PC-9 (cell line): Measurements from ENCODE around the gene TMEM45B. TPM values are rescaled to one million over a fixed set of nuclear protein-coding genes. Genes with fewer than 3 reads are reported as not detected.

Experiments
- BruUV-seq: library from RNA; stranded (reverse); fragments of 400-500 nt; replicated peaks from 2 replicates; lab custom pipeline; 2021; lab: Mats Ljungman, UMichigan
- CTCF ChIA-PET: fragments of 300-600 bp; sonication (Branson Sonifier 250); formaldehyde crosslinking; loops from one replicate; lab custom pipeline; 2022; ENCODE audit warnings: antibody characterized with exemption; lab: Charles Lee
- POLR2A ChIA-PET: fragments of 300-600 bp; sonication (Branson Sonifier 250); formaldehyde crosslinking; loops from one replicate; lab custom pipeline; 2022; ENCODE audit warnings: antibody characterized with exemption; ENCODE audit not compliant: unreplicated experiment; lab: Charles Lee
- DNase-seq, 2 experiments: peaks; one replicate each; pipeline versions ENCODE4 v3.0.0 to v3.0.0-alpha.2; 2015 to 2022; ENCODE audit warnings: mixed read lengths in 1 of 2
- H2AFZ ChIP-seq: fragments of 200-600 bp; sonication (generic); 2 replicates; pipeline ENCODE4 v1.8.1; 2017; ENCODE audit warnings: antibody characterized with exemption
- H3F3A ChIP-seq: fragments of 200-600 bp; sonication (generic); 2 replicates; pipeline ENCODE4 v1.8.1; 2017; ENCODE audit warnings: antibody characterized with exemption, mild to moderate bottlenecking, low read depth; ENCODE audit not compliant: insufficient read depth
- H3K27ac ChIP-seq: fragments of 200-600 bp; sonication (generic); 2 replicates; pipeline ENCODE4 v1.6.1; 2016; ENCODE audit warnings: mixed run types
- H3K27me3 ChIP-seq: fragments of 200-600 bp; sonication (generic); 2 replicates; pipeline ENCODE4 v1.6.1; 2016; ENCODE audit warnings: low read depth, mixed run types; ENCODE audit not compliant: insufficient read depth
- H3K36me3 ChIP-seq: fragments of 200-600 bp; sonication (generic); 2 replicates; pipeline ENCODE4 v1.6.1; 2016; ENCODE audit warnings: low read depth, mixed run types
- H3K4me1 ChIP-seq: fragments of 200-600 bp; sonication (generic); replicated peaks from 2 replicates; pipeline ENCODE4 v1.6.1; 2016; ENCODE audit warnings: mixed run types; ENCODE audit not compliant: insufficient read depth
- H3K4me2 ChIP-seq: fragments of 200-600 bp; sonication (generic); 2 replicates; pipeline ENCODE4 v1.6.1; 2017; ENCODE audit warnings: mixed run types
- H3K4me3 ChIP-seq: fragments of 200-600 bp; sonication (generic); 2 replicates; pipeline ENCODE4 v1.6.1; 2016; ENCODE audit warnings: mixed run types
- H3K79me2 ChIP-seq: fragments of 200-600 bp; sonication (generic); 2 replicates; pipeline ENCODE4 v1.6.1; 2017; ENCODE audit warnings: low read depth, mixed run types
- H3K9me2 ChIP-seq: fragments of 200-600 bp; sonication (generic); 2 replicates; pipeline ENCODE4 v1.8.1; 2017; ENCODE audit warnings: mild to moderate bottlenecking; ENCODE audit not compliant: insufficient read depth
- H3K9me3 ChIP-seq: fragments of 200-600 bp; sonication (generic); 2 replicates; pipeline ENCODE4 v1.8.1; 2016; ENCODE audit warnings: low read depth; ENCODE audit not compliant: insufficient read depth
- H4K20me1 ChIP-seq: fragments of 200-600 bp; sonication (generic); 2 replicates; pipeline ENCODE4 v1.8.1; 2017; ENCODE audit not compliant: insufficient read depth
- EZH2 ChIP-seq: fragments of 200-600 bp; sonication (generic); IDR thresholded peaks from 2 replicates; pipeline ENCODE4 v1.8.0; 2017; ENCODE audit warnings: antibody characterized with exemption, low read depth
- intact Hi-C: fragments of 100-400 bp; cut with micrococcal nuclease; formaldehyde crosslinking; loops from one replicate; pipeline ENCODE4 v1.10.0; 2022; ENCODE audit not compliant: unreplicated experiment
- total RNA-seq: library from RNA; stranded (reverse); gene quantifications from 2 replicates; pipeline ENCODE4 v1.2.3, GENCODE V29; 2021
- TF ChIP-seq, protein P1 (sequence below): fragments of 200-600 bp; sonication (generic); conservative IDR thresholded peaks from 2 replicates; pipeline ENCODE4 v1.6.1; 2017; ENCODE audit warnings: mixed run types, antibody characterized with exemption, mild to moderate bottlenecking, moderate library complexity

Gene TMEM45B
- total RNA-seq, 1 experiment from 2014 or later = 13.3 TPM

DNA sequence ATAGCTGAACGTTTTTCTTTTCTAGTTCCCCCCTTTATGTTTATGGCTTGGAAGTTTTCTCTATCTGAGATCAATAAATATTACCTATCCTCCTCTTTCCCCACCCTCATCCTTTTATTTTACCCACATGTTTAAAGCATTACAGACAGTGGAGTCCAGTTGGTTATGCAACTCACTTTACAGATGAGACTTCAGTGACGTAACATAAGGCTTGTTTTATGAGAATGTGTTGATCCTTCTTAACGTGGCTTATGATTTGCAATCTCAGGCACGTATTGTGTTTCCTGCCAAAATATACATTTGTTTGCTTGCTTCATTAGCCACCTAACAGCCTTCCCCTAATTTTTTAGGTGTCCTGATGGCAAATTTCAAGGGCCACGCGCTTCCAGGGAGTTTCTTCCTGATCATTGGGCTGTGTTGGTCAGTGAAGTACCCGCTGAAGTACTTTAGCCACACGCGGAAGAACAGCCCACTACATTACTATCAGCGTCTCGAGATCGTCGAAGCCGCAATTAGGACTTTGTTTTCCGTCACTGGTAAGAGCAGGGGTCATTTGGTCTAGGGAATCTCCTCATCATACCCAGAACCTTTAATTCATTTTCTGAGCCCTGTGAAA, 36.6 kb downstream of the TMEM45B start:
- TF ChIP-seq, protein P1, sequence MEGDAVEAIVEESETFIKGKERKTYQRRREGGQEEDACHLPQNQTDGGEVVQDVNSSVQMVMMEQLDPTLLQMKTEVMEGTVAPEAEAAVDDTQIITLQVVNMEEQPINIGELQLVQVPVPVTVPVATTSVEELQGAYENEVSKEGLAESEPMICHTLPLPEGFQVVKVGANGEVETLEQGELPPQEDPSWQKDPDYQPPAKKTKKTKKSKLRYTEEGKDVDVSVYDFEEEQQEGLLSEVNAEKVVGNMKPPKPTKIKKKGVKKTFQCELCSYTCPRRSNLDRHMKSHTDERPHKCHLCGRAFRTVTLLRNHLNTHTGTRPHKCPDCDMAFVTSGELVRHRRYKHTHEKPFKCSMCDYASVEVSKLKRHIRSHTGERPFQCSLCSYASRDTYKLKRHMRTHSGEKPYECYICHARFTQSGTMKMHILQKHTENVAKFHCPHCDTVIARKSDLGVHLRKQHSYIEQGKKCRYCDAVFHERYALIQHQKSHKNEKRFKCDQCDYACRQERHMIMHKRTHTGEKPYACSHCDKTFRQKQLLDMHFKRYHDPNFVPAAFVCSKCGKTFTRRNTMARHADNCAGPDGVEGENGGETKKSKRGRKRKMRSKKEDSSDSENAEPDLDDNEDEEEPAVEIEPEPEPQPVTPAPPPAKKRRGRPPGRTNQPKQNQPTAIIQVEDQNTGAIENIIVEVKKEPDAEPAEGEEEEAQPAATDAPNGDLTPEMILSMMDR = no peak
- no peak for TF ChIP-seq EZH2
- H3K4me3 ChIP-seq = no peak overlapping the region
- no peak overlapping the region for H2AFZ ChIP-seq
- H3K4me2 ChIP-seq = peak overlapping the region; percentile 59; the same call in 1 of the 2 replicates
- H3K4me1 ChIP-seq = peaks cover 64% of the 10 kb centered on the region
- peak overlapping the region; percentile 87 for H3K27ac ChIP-seq
- no TSS peak for BruUV-seq
- H3K9me2 ChIP-seq = no peaks in the 10 kb centered on the region
- peaks cover 21% of the 10 kb centered on the region for H3K79me2 ChIP-seq
- CTCF ChIA-PET = interaction anchor here (0.6 kb wide), 1 partner anchor 1159 kb away, joined by 17 read pairs; no protein-coding TSS in a partner anchor
- H3K36me3 ChIP-seq = peaks cover 24% of the 10 kb centered on the region
- H3K9me3 ChIP-seq = no peaks in the 10 kb centered on the region
- POLR2A ChIA-PET = no interaction called here
- intact Hi-C loops = no loop called here
- no peaks in the 10 kb centered on the region for H3K27me3 ChIP-seq
- peaks cover 60% of the 10 kb centered on the region for H3F3A ChIP-seq
- DNase-seq = peak in 1 of 2 experiments; percentile 51
- no peaks in the 10 kb centered on the region for H4K20me1 ChIP-seq

DNA sequence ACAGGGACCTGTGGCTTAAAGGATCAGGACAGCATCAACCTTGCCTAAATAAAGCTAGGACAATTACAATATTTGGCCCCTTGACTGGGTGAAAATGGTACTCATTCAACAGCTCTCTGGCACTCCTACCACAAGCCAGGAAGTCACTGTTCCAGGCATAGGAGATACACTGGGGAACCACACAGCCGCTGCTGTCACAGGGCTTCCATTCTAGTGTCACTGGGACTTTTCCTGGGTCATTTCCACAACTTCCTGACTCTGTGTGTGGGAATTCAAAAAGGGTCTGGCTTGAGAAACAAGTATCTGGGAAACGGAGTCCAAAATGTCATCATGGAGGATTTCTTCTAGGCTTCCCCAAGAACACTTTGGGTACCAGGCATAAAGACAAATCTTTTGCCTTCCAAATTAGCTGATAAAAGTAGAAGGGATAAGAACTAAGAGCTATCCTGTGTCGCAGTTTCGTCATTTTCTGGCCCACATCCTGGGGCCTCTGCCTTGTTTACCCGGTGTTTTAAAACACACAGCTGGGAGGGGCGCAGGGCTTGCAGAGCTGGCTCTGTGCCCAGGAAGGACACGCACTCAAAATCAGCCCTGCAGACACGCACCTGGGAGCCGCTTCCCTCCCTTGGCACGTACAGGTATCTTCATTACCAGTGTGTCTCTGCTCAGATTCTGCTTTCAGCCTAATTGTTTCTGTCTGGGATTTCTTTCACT, 38.0 kb downstream of the TMEM45B start:
- no peak overlapping the region for H3K4me3 ChIP-seq
- intact Hi-C loops = no loop called here
- no TSS peak for BruUV-seq

DNA sequence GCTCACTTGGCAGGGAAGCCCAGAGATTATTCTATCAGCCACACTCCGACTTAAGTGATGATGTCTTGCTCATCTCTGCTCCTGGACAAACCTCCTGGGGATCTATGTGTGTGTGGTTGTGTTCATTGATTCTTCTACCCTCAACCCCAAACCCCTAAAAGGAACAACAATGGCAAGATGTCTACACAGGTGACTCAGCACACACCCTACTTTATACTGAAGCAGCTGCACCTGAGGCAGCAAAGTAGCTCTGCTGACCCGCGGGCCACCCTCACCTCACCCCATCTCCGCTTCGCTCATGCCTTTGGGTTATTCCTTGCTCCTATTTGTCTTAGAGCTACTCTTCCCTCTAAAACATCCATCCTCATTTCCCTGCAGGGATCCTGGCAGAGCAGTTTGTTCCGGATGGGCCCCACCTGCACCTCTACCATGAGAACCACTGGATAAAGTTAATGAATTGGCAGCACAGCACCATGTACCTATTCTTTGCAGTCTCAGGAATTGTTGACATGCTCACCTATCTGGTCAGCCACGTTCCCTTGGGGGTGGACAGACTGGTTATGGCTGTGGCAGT, 38.7 kb downstream of the TMEM45B start:
- no peak overlapping the region for H2AFZ ChIP-seq
- BruUV-seq = no TSS peak
- intact Hi-C loops = no loop called here

More for the DNA sequence above, 38.0 kb downstream of the TMEM45B start:
- Histone ChIP-seq H2AFZ (no peak overlapping the region), H3K27ac (peak overlapping the region; percentile 87), H3F3A (peaks cover 55% of the 10 kb centered on the region), H4K20me1 (no peaks in the 10 kb centered on the region), H3K4me2 (peak overlapping the region; percentile 59), H3K4me1 (peaks cover 57% of the 10 kb centered on the region), H3K9me3 (no peaks in the 10 kb centered on the region), H3K9me2 (no peaks in the 10 kb centered on the region), H3K27me3 (no peaks in the 10 kb centered on the region), H3K36me3 (peaks cover 24% of the 10 kb centered on the region), H3K79me2 (peaks cover 16% of the 10 kb centered on the region; the same call in 1 of the 2 replicates)
- TF ChIP-seq EZH2 = no peak
- TF ChIP-seq, protein P1 = no peak
- ChIA-PET CTCF (no interaction called here), POLR2A (interaction anchor here (0.6 to 1.0 kb wide), 4 partner anchors 25 to 278 kb away, joined by 3 to 9 read pairs (median 4); no protein-coding TSS in a partner anchor)
- DNase-seq = peak; percentile 88 to 93

More for the DNA sequence above, 38.7 kb downstream of the TMEM45B start:
- Histone ChIP-seq H3K79me2 (peaks cover 9% of the 10 kb centered on the region; the same call in 1 of the 2 replicates), H3K4me3 (no peak overlapping the region), H3K4me1 (peaks cover 57% of the 10 kb centered on the region), H3K27me3 (no peaks in the 10 kb centered on the region), H4K20me1 (no peaks in the 10 kb centered on the region), H3F3A (peaks cover 48% of the 10 kb centered on the region), H3K9me2 (no peaks in the 10 kb centered on the region), H3K4me2 (peak overlapping the region; percentile 59), H3K36me3 (peaks cover 26% of the 10 kb centered on the region), H3K9me3 (no peaks in the 10 kb centered on the region), H3K27ac (peak overlapping the region; percentile 87)
- CTCF ChIA-PET = no interaction called here
- peak; percentile 35 to 75 for DNase-seq
- TF ChIP-seq, protein P1 = no peak
- TF ChIP-seq EZH2 = no peak
- POLR2A ChIA-PET = interaction anchor here (0.6 to 1.0 kb wide), 4 partner anchors 26 to 278 kb away, joined by 3 to 9 read pairs (median 4); no protein-coding TSS in a partner anchor
